RCC 7860 (cell line): ENCODE data around the gene ZBED2.

ENCODE experiments used
- DNase-seq: peaks from one replicate; pipeline ENCODE4 v3.0.0-alpha.2; 2015; ENCODE audit warnings: low spot score
- FAIRE-seq: peaks from 2 replicates; lab custom pipeline; 2012; peaks lifted over from hg19 to GRCh38; lab: Jason Lieb, UNC

ZBED2 gene

GRCh38 chr3:111605018-111605417 lies 9.9 kb upstream of the ZBED2 start:
- DNase-seq (no peak), FAIRE-seq (no peak)

GRCh38 chr3:111604119-111604518 lies 9.0 kb upstream of the ZBED2 start:
- no peak for DNase-seq
- FAIRE-seq, result no peak

GRCh38 chr3:111603679-111604078 lies 8.5 kb upstream of the ZBED2 start:
- no peak for DNase-seq
- no peak for FAIRE-seq

- DNase-seq (no peak), FAIRE-seq (no peak)
Observed at GRCh38 chr3:111601810-111602209, 6.7 kb upstream of the ZBED2 start.

GRCh38 chr3:111598552-111598951 lies 3.4 kb upstream of the ZBED2 start:
- FAIRE-seq (no peak), DNase-seq (no peak)

GRCh38 chr3:111598139-111598538 lies 3.0 kb upstream of the ZBED2 start:
- FAIRE-seq, result no peak

GRCh38 chr3:111596328-111596727 lies 1.2 kb upstream of the ZBED2 start:
- peak; percentile 7 for FAIRE-seq
- no peak for DNase-seq

More at GRCh38 chr3:111598139-111598538, 3.0 kb upstream of the ZBED2 start:
- no peak for DNase-seq

- FAIRE-seq (no peak), DNase-seq (no peak)
Observed at GRCh38 chr3:111594781-111595180, 365 bp downstream of the ZBED2 start.

GRCh38 chr3:111594205-111594604 lies 941 bp downstream of the ZBED2 start:
- FAIRE-seq (peak; percentile 99), DNase-seq (peak; percentile 90)

- DNase-seq, result no peak
- no peak for FAIRE-seq
Observed at GRCh38 chr3:111593666-111594065, 1.5 kb downstream of the ZBED2 start.

GRCh38 chr3:111592936-111593335 lies 2.2 kb downstream of the ZBED2 start:
- peak; percentile 76 for DNase-seq
- FAIRE-seq, result peak; percentile 75

GRCh38 chr3:111592143-111592542 lies 3.0 kb downstream of the ZBED2 start:
- DNase-seq, result no peak
- peak; percentile 49 for FAIRE-seq

- DNase-seq, result no peak
- no peak for FAIRE-seq
Observed at GRCh38 chr3:111591555-111591954, 3.6 kb downstream of the ZBED2 start.

- no peak for FAIRE-seq
- DNase-seq, result no peak
Observed at GRCh38 chr3:111590143-111590491, 5.0 kb downstream of the ZBED2 start.

- no peak for FAIRE-seq
- no peak for DNase-seq
Observed at GRCh38 chr3:111589303-111590142, 5.6 kb downstream of the ZBED2 start.

GRCh38 chr3:111588527-111588926 lies 6.6 kb downstream of the ZBED2 start:
- no peak for FAIRE-seq
- DNase-seq, result no peak

GRCh38 chr3:111585217-111585616 lies 9.9 kb downstream of the ZBED2 start:
- peak; percentile 68 for FAIRE-seq
- peak; percentile 79 for DNase-seq

- FAIRE-seq (no peak), DNase-seq (no peak)
Observed at GRCh38 chr3:111584744-111585143, 10.4 kb downstream of the ZBED2 start.

- DNase-seq (peak; percentile 96), FAIRE-seq (peak; percentile 94)
Observed at GRCh38 chr3:111582120-111582474, 13.0 kb downstream of the ZBED2 start.

- FAIRE-seq (no peak), DNase-seq (no peak)
Observed at GRCh38 chr3:111581403-111582119, 13.6 kb downstream of the ZBED2 start.

GRCh38 chr3:111579495-111579894 lies 15.7 kb downstream of the ZBED2 start:
- DNase-seq (no peak), FAIRE-seq (no peak)

- DNase-seq (no peak), FAIRE-seq (no peak)
Observed at GRCh38 chr3:111578867-111579266, 16.3 kb downstream of the ZBED2 start.
